Astrocyte (in vitro differentiated cells and primary cell): ENCODE results near the gene F13B. TPM values are rescaled to one million over a fixed set of nuclear protein-coding genes. Genes with fewer than 3 reads are reported as not detected.

Source experiments
- DNase-seq: peaks from one replicate; pipeline ENCODE4 v3.0.0-alpha.2; 2010; ENCODE audit warnings: low read depth
- FAIRE-seq: peaks from 2 replicates; lab custom pipeline; 2011; peaks lifted over from hg19 to GRCh38; lab: Jason Lieb, UNC
- H2AFZ ChIP-seq: 2 replicates; pipeline ENCODE4 v1.6.0; 2012; ENCODE audit warnings: low read depth, low read length, inconsistent platforms
- H3K27ac ChIP-seq: 2 replicates; pipeline ENCODE4 v1.5.1; 2011; ENCODE audit warnings: low read depth, low read length, inconsistent platforms
- H3K27me3 ChIP-seq: 2 replicates; pipeline ENCODE4 v1.6.0; 2011; ENCODE audit warnings: low read length, inconsistent platforms; ENCODE audit not compliant: insufficient read depth
- H3K36me3 ChIP-seq: 2 replicates; pipeline ENCODE4 v1.5.1; 2011; ENCODE audit warnings: low read length, inconsistent platforms; ENCODE audit not compliant: insufficient read depth
- H3K4me1 ChIP-seq: 2 replicates; pipeline ENCODE4 v1.5.1; 2011; ENCODE audit warnings: low read length, inconsistent platforms; ENCODE audit not compliant: insufficient read depth
- H3K4me2 ChIP-seq: 2 replicates; pipeline ENCODE4 v1.6.0; 2012; ENCODE audit warnings: low read length, inconsistent platforms
- H3K4me3 ChIP-seq: 2 replicates; pipeline ENCODE4 v1.5.1; 2011; ENCODE audit warnings: low read depth, mild to moderate bottlenecking, low read length, inconsistent platforms; ENCODE audit not compliant: insufficient read depth
- H3K79me2 ChIP-seq: 2 replicates; pipeline ENCODE4 v1.6.0; 2012; ENCODE audit warnings: mild to moderate bottlenecking, low read length, inconsistent platforms; ENCODE audit not compliant: insufficient read depth
- H3K9ac ChIP-seq: 2 replicates; pipeline ENCODE4 v1.6.0; 2012; ENCODE audit warnings: mild to moderate bottlenecking, low read length, inconsistent platforms
- H3K9me3 ChIP-seq: 2 replicates; pipeline ENCODE4 v1.5.1; 2012; ENCODE audit warnings: low read depth, mild to moderate bottlenecking, low read length, inconsistent platforms; ENCODE audit not compliant: insufficient read depth
- H4K20me1 ChIP-seq: 2 replicates; pipeline ENCODE4 v1.6.0; 2012; ENCODE audit warnings: low read length, inconsistent platforms; ENCODE audit not compliant: insufficient read depth
- H3K27ac Mint-ChIP-seq: one replicate; pipeline ENCODE4 v1.8.0; 2021; ENCODE audit warnings: mild to moderate bottlenecking, mixed read lengths; ENCODE audit not compliant: unreplicated experiment
- H3K27me3 Mint-ChIP-seq: one replicate; pipeline ENCODE4 v1.8.0; 2021; ENCODE audit warnings: low read depth, mixed read lengths; ENCODE audit not compliant: unreplicated experiment
- H3K36me3 Mint-ChIP-seq: one replicate; pipeline ENCODE4 v1.8.0; 2021; ENCODE audit warnings: low read depth, mixed read lengths; ENCODE audit not compliant: unreplicated experiment
- H3K4me1 Mint-ChIP-seq: one replicate; pipeline ENCODE4 v1.8.0; 2021; ENCODE audit warnings: low read depth, mixed read lengths; ENCODE audit not compliant: unreplicated experiment
- H3K4me3 Mint-ChIP-seq: one replicate; pipeline ENCODE4 v1.8.0; 2021; ENCODE audit warnings: mild to moderate bottlenecking, moderate library complexity, mixed read lengths; ENCODE audit not compliant: unreplicated experiment
- H3K9me3 Mint-ChIP-seq: one replicate; pipeline ENCODE4 v1.8.0; 2021; ENCODE audit warnings: mild to moderate bottlenecking, mixed read lengths; ENCODE audit not compliant: unreplicated experiment
- CTCF ChIP-seq: IDR thresholded peaks from 2 replicates; pipeline ENCODE4 v1.5.1; 2011; ENCODE audit warnings: low read depth, mild to moderate bottlenecking, inconsistent platforms, low read length, moderate library complexity; ENCODE audit not compliant: insufficient read depth
- EZH2 ChIP-seq: IDR thresholded peaks from 2 replicates; pipeline ENCODE4 v1.6.1; 2012; ENCODE audit warnings: mild to moderate bottlenecking, low read length, inconsistent platforms; ENCODE audit not compliant: insufficient read depth
- total RNA-seq: library from RNA; stranded (reverse); gene quantifications from 2 replicates; pipeline ENCODE4 v1.2.1, GENCODE V29; 2021

Gene F13B
- total RNA-seq, 1 donor from 2014 or later = not detected

GRCh38 chr1:197013234-197013633, 53.8 kb downstream of the F13B start:
- TF ChIP-seq EZH2 (no peak), CTCF (no peak)
- H3K4me1 Mint-ChIP-seq = no peaks in the 10 kb centered on the region

GRCh38 chr1:197011614-197012013, 55.4 kb downstream of the F13B start:
- no peaks in the 10 kb centered on the region for H3K79me2 ChIP-seq
- no peak for TF ChIP-seq CTCF
- no peak for TF ChIP-seq EZH2
- Mint-ChIP-seq H3K4me1 (no peaks in the 10 kb centered on the region), H3K4me3 (no peak overlapping the region), H3K27ac (no peak overlapping the region), H3K36me3 (no peaks in the 10 kb centered on the region), H3K9me3 (no peaks in the 10 kb centered on the region), H3K27me3 (no peaks in the 10 kb centered on the region)
- no peak overlapping the region for H2AFZ ChIP-seq
- no peak overlapping the region for H3K27ac ChIP-seq
- H3K27me3 ChIP-seq = no peaks in the 10 kb centered on the region
- H3K9me3 ChIP-seq = no peaks in the 10 kb centered on the region
- FAIRE-seq (no peak), DNase-seq (no peak)
- no peaks in the 10 kb centered on the region for H3K4me1 ChIP-seq
- H4K20me1 ChIP-seq = no peaks in the 10 kb centered on the region
- no peaks in the 10 kb centered on the region for H3K36me3 ChIP-seq
- no peak overlapping the region for H3K4me3 ChIP-seq
- no peak overlapping the region for H3K4me2 ChIP-seq
- H3K9ac ChIP-seq = no peak overlapping the region

More at GRCh38 chr1:197013234-197013633, 53.8 kb downstream of the F13B start:
- H3K4me2 ChIP-seq = no peak overlapping the region
- Mint-ChIP-seq H3K27me3 (no peaks in the 10 kb centered on the region), H3K4me3 (no peak overlapping the region), H3K9me3 (no peaks in the 10 kb centered on the region), H3K36me3 (no peaks in the 10 kb centered on the region), H3K27ac (no peak overlapping the region)
- no peaks in the 10 kb centered on the region for H3K9me3 ChIP-seq
- no peak for FAIRE-seq
- H3K4me3 ChIP-seq = no peak overlapping the region
- H3K79me2 ChIP-seq = no peaks in the 10 kb centered on the region
- DNase-seq = no peak
- H2AFZ ChIP-seq = no peak overlapping the region
- H3K27ac ChIP-seq = no peak overlapping the region
- no peaks in the 10 kb centered on the region for H3K4me1 ChIP-seq
- H3K27me3 ChIP-seq = no peaks in the 10 kb centered on the region
- no peaks in the 10 kb centered on the region for H4K20me1 ChIP-seq
- H3K9ac ChIP-seq = no peak overlapping the region
- H3K36me3 ChIP-seq = no peaks in the 10 kb centered on the region

GRCh38 chr1:197008861-197009260, 58.2 kb downstream of the F13B start:
- DNase-seq (no peak), FAIRE-seq (no peak)
- no peaks in the 10 kb centered on the region for H3K27me3 Mint-ChIP-seq
- H3K36me3 Mint-ChIP-seq = no peaks in the 10 kb centered on the region
- no peaks in the 10 kb centered on the region for H3K4me1 ChIP-seq
- no peak overlapping the region for H3K9ac ChIP-seq
- no peak overlapping the region for H2AFZ ChIP-seq
- no peak overlapping the region for H3K27ac ChIP-seq
- no peaks in the 10 kb centered on the region for H3K27me3 ChIP-seq
- H3K4me3 Mint-ChIP-seq = no peak overlapping the region
- H3K4me3 ChIP-seq = no peak overlapping the region
- TF ChIP-seq CTCF = no peak
- TF ChIP-seq EZH2 = no peak
- H3K9me3 ChIP-seq = no peaks in the 10 kb centered on the region
- H4K20me1 ChIP-seq = no peaks in the 10 kb centered on the region
- H3K79me2 ChIP-seq = no peaks in the 10 kb centered on the region
- H3K4me1 Mint-ChIP-seq = no peaks in the 10 kb centered on the region
- no peak overlapping the region for H3K27ac Mint-ChIP-seq
- no peak overlapping the region for H3K4me2 ChIP-seq
- H3K36me3 ChIP-seq = no peaks in the 10 kb centered on the region
- no peaks in the 10 kb centered on the region for H3K9me3 Mint-ChIP-seq
